K562 (cell line): ENCODE results near the gene EXTL1. TPM values are rescaled to one million over a fixed set of nuclear protein-coding genes. Genes with fewer than 3 reads are reported as not detected.

Experiments
- CREB1 ChIP-seq, 2 experiments: sonication (generic) in 1 of 2; formaldehyde crosslinking in 1 of 2; IDR thresholded peaks; 2 replicates each; pipeline versions ENCODE4 v1.6.1 to v1.8.0; 2012 to 2022; ENCODE audit warnings: inconsistent platforms in 1 of 2, mild to moderate bottlenecking in 1 of 2, missing genetic modification reagents in 1 of 2, moderate library complexity in 1 of 2
- JUN ChIP-seq, 2 experiments: sonication (generic) in 1 of 2; formaldehyde crosslinking in 1 of 2; IDR thresholded peaks; 2 replicates each; pipeline versions ENCODE4 v1.6.1 to v1.8.0; 2012 to 2022; ENCODE audit warnings: borderline replicate concordance in 2 of 2, mild to moderate bottlenecking in 2 of 2, improper control_type of control experiment in 1 of 2, low read depth in 1 of 2, low read length in 1 of 2, missing genetic modification reagents in 1 of 2
- ZBTB33 ChIP-seq: sonication (generic); formaldehyde crosslinking; IDR thresholded peaks from 2 replicates; pipeline ENCODE4 v1.8.1; 2023; ENCODE audit warnings: mild to moderate bottlenecking, missing genetic modification reagents
- ZBTB43 ChIP-seq: sonication (generic); formaldehyde crosslinking; IDR thresholded peaks from 2 replicates; pipeline ENCODE4 v1.8.0; 2023; ENCODE audit warnings: mild to moderate bottlenecking, missing genetic modification reagents
- ZNF175 ChIP-seq: fragments of 200-800 bp; sonication (Bioruptor generic); IDR thresholded peaks from 2 replicates; pipeline ENCODE4 v1.6.1; 2016; ENCODE audit warnings: low read depth, mild to moderate bottlenecking, missing genetic modification characterization, missing compliant biosample characterization
- polyA plus RNA-seq, 8 experiments: library from polyadenylated mRNA; depleted of rRNA in 4 of 8; stranded (reverse) in 5 of 8; unstranded in 3 of 8; fragments of >200 nt; fragmentation: Nextera tagmentation in 2 of 8; fragmentation: Illumina TruSeq in 1 of 8; extraction: Ambion mirVana in 2 of 8; extraction: Trizol in 1 of 8; gene quantifications; 2 replicates each; pipeline versions ENCODE4 v1.2.1 to v1.2.3, GENCODE V29; 2011 to 2014; ENCODE audit warnings: inconsistent platforms in 1 of 8, missing spikeins in 1 of 8
- total RNA-seq, 7 experiments: library from RNA; depleted of rRNA in 6 of 7; stranded (reverse); fragments of >200 nt in 6 of 7; fragmentation: Illumina TruSeq in 2 of 7; extraction: Trizol in 2 of 7; gene quantifications; 2 replicates each; pipeline versions ENCODE4 v1.2.1 to v1.2.3, GENCODE V29; 2011 to 2021; ENCODE audit warnings: low replicate concordance in 1 of 7

EXTL1 gene
- total and polyA plus RNA-seq, 9 of the 15 experiments (the other 6 are each of a cell fraction or from before 2014, with no cell fraction given), result 0.04 to 0.23 (median 0.08) TPM; not detected in 3

GRCh38 chr1:26034504-26035202 is 13.1 kb downstream of the EXTL1 start (continued):
- TF ChIP-seq ZBTB43 (CRISPR knock-in tag), result 0 out of 2 replicates have a peak, but pooled peaks have one; percentile 15
- no peak for TF ChIP-seq ZBTB33 (CRISPR knock-in tag)
- no peak for TF ChIP-seq ZNF175 (CRISPR knock-in tag)
- no peak for TF ChIP-seq CREB1 (IDR thresholded peaks at IDR 0.05)
- TF ChIP-seq CREB1 (CRISPR knock-in tag; IDR thresholded peaks at IDR 0.05), result 0 out of 2 replicates have a peak, but pooled peaks have one; percentile 9
- no peak for TF ChIP-seq JUN (IDR thresholded peaks at IDR 0.05; ENCODE audit: borderline replicate concordance, low read depth, low read length)
- TF ChIP-seq JUN (CRISPR knock-in tag; IDR thresholded peaks at IDR 0.05; ENCODE audit: borderline replicate concordance), result 0 out of 2 replicates have a peak, but pooled peaks have one; percentile 54
